ENCODE measurements around the gene DDX24. TPM values are rescaled to one million over a fixed set of nuclear protein-coding genes. Genes with fewer than 3 reads are reported as not detected.

Gene DDX24
- total RNA-seq, 1 experiment from 2014 or later: 145 TPM

GRCh38 chr14:94005324-94006073 is 75.5 kb downstream of the DDX24 start:
- Histone ChIP-seq H3K27me3 (replicated peaks) (no peaks in the 10 kb centered on the region), H3K27ac (no peak overlapping the region)
- DNase-seq (ENCODE audit: low read depth in 1 of 2, low spot score in 2 of 2): no peak

GRCh38 chr14:94004015-94004414 is 77.0 kb downstream of the DDX24 start:
- Histone ChIP-seq H3K36me3 (no peaks in the 10 kb centered on the region), H3K4me1 (replicated peaks) (no peaks in the 10 kb centered on the region), H3K27ac (no peak overlapping the region), H3K4me3 (no peak overlapping the region), H3K27me3 (replicated peaks) (no peaks in the 10 kb centered on the region), H3K9me3 (replicated peaks) (no peaks in the 10 kb centered on the region)
- no peak for DNase-seq (ENCODE audit: low read depth in 1 of 2, low spot score in 2 of 2)

More at GRCh38 chr14:94005324-94006073, 75.5 kb downstream of the DDX24 start:
- Histone ChIP-seq H3K4me1 (replicated peaks) (no peaks in the 10 kb centered on the region), H3K36me3 (no peaks in the 10 kb centered on the region), H3K9me3 (replicated peaks) (no peaks in the 10 kb centered on the region), H3K4me3 (no peak overlapping the region)

- Histone ChIP-seq H3K9me3 (replicated peaks) (no peaks in the 10 kb centered on the region), H3K4me3 (no peak overlapping the region), H3K27me3 (replicated peaks) (no peaks in the 10 kb centered on the region), H3K4me1 (replicated peaks) (no peaks in the 10 kb centered on the region), H3K36me3 (no peaks in the 10 kb centered on the region), H3K27ac (no peak overlapping the region)
- DNase-seq (ENCODE audit: low read depth in 1 of 2, low spot score in 2 of 2): no peak
Observed at GRCh38 chr14:94003397-94003796, 77.6 kb downstream of the DDX24 start.

GRCh38 chr14:94001501-94002396 is 79.3 kb downstream of the DDX24 start:
- no peaks in the 10 kb centered on the region for H3K27me3 ChIP-seq (replicated peaks)
- no peaks in the 10 kb centered on the region for H3K4me1 ChIP-seq (replicated peaks)
- H3K9me3 ChIP-seq (replicated peaks): no peaks in the 10 kb centered on the region
- H3K4me3 ChIP-seq: no peak overlapping the region
- no peaks in the 10 kb centered on the region for H3K36me3 ChIP-seq
- no peak overlapping the region for H3K27ac ChIP-seq
- DNase-seq (ENCODE audit: low read depth in 1 of 2, low spot score in 2 of 2): peak; percentile 50 to 59

GRCh38 chr14:94001016-94001415 is 80.0 kb downstream of the DDX24 start:
- DNase-seq (ENCODE audit: low read depth in 1 of 2, low spot score in 2 of 2): no peak
- Histone ChIP-seq H3K4me3 (no peak overlapping the region), H3K27ac (no peak overlapping the region), H3K4me1 (replicated peaks) (no peaks in the 10 kb centered on the region), H3K36me3 (no peaks in the 10 kb centered on the region), H3K9me3 (replicated peaks) (no peaks in the 10 kb centered on the region), H3K27me3 (replicated peaks) (no peaks in the 10 kb centered on the region)

- Histone ChIP-seq H3K27me3 (replicated peaks) (no peaks in the 10 kb centered on the region), H3K4me1 (replicated peaks) (peaks cover 7% of the 10 kb centered on the region), H3K36me3 (no peaks in the 10 kb centered on the region), H3K27ac (no peak overlapping the region), H3K4me3 (no peak overlapping the region), H3K9me3 (replicated peaks) (no peaks in the 10 kb centered on the region)
- DNase-seq (ENCODE audit: low read depth in 1 of 2, low spot score in 2 of 2): no peak
Observed at GRCh38 chr14:94000267-94000666, 80.7 kb downstream of the DDX24 start.

- no peak for DNase-seq (ENCODE audit: low read depth in 1 of 2, low spot score in 2 of 2)
Observed at GRCh38 chr14:93999573-93999972, 81.4 kb downstream of the DDX24 start.

GRCh38 chr14:93998871-93999403 is 82.1 kb downstream of the DDX24 start:
- peaks cover 14% of the 10 kb centered on the region for H3K4me1 ChIP-seq (replicated peaks)
- no peaks in the 10 kb centered on the region for H3K9me3 ChIP-seq (replicated peaks)
- no peak overlapping the region for H3K27ac ChIP-seq
- no peak overlapping the region for H3K4me3 ChIP-seq
- DNase-seq (ENCODE audit: low read depth in 1 of 2, low spot score in 2 of 2): no peak
- no peaks in the 10 kb centered on the region for H3K27me3 ChIP-seq (replicated peaks)
- H3K36me3 ChIP-seq: no peaks in the 10 kb centered on the region

More at GRCh38 chr14:93999573-93999972, 81.4 kb downstream of the DDX24 start:
- H3K4me3 ChIP-seq: no peak overlapping the region
- H3K36me3 ChIP-seq: no peaks in the 10 kb centered on the region
- no peaks in the 10 kb centered on the region for H3K27me3 ChIP-seq (replicated peaks)
- H3K4me1 ChIP-seq (replicated peaks): peaks cover 14% of the 10 kb centered on the region
- no peaks in the 10 kb centered on the region for H3K9me3 ChIP-seq (replicated peaks)
- H3K27ac ChIP-seq: no peak overlapping the region

Other genes with a start within 250 kb of the DDX24 start
- not detected in 2 replicates for gene FAM181A, start 153.9 kb downstream of the DDX24 start, total RNA-seq (2014; rRNA removed; shearing (Covaris generic))
- 14.9 and 22.0 TPM in 2 replicates for gene ASB2, start 104.6 kb downstream of the DDX24 start, total RNA-seq (2014; rRNA removed; shearing (Covaris generic))
- gene CCDC197, start 83.9 kb downstream of the DDX24 start, total RNA-seq (2014; rRNA removed; shearing (Covaris generic)): not detected in 2 replicates
- gene OTUB2, start 54.9 kb downstream of the DDX24 start, total RNA-seq (2014; rRNA removed; shearing (Covaris generic)): 0.81 and 1.3 TPM in 2 replicates
- 23.3 and 26.0 TPM in 2 replicates for gene IFI27L1, start 108 bp upstream of the DDX24 start, total RNA-seq (2014; rRNA removed; shearing (Covaris generic))
- 267 and 474 TPM in 2 replicates for gene IFI27, start 29.5 kb upstream of the DDX24 start, total RNA-seq (2014; rRNA removed; shearing (Covaris generic))
- gene IFI27L2, start 48.4 kb upstream of the DDX24 start, total RNA-seq (2014; rRNA removed; shearing (Covaris generic)): 98.0 and 148 TPM in 2 replicates
- gene PPP4R4, start 93.1 kb upstream of the DDX24 start, total RNA-seq (2014; rRNA removed; shearing (Covaris generic)): 0.50 and 1.00 TPM in 2 replicates
- gene SERPINA10, start 212.1 kb upstream of the DDX24 start, total RNA-seq (2014; rRNA removed; shearing (Covaris generic)): not detected in 2 replicates
- not detected in 2 replicates for gene SERPINA6, start 242.1 kb upstream of the DDX24 start, total RNA-seq (2014; rRNA removed; shearing (Covaris generic))